Measurements from ENCODE around the gene PSKH1.

DNA sequence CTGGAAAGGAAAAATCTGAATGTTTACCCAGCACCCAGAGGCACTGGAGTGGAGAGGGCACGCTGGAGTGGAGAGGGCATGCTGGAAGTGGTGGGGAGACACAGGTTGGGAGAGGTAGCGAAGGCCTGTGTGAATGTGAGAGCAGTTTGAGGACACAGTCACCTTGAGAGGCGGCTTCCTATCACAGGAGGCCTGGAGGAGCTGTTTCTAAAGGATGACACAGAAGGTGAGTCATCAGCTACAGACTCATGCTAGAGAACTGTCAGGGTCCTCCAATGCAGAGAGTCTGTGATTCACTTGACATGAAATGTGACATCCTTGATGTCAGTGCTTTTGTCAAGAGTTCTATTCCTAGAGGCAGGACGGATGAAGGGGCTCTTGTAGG is 24.8 kb downstream of the PSKH1 start:
- TF ChIP-seq, protein P1, sequence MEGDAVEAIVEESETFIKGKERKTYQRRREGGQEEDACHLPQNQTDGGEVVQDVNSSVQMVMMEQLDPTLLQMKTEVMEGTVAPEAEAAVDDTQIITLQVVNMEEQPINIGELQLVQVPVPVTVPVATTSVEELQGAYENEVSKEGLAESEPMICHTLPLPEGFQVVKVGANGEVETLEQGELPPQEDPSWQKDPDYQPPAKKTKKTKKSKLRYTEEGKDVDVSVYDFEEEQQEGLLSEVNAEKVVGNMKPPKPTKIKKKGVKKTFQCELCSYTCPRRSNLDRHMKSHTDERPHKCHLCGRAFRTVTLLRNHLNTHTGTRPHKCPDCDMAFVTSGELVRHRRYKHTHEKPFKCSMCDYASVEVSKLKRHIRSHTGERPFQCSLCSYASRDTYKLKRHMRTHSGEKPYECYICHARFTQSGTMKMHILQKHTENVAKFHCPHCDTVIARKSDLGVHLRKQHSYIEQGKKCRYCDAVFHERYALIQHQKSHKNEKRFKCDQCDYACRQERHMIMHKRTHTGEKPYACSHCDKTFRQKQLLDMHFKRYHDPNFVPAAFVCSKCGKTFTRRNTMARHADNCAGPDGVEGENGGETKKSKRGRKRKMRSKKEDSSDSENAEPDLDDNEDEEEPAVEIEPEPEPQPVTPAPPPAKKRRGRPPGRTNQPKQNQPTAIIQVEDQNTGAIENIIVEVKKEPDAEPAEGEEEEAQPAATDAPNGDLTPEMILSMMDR (IDR thresholded peaks at IDR 0.05), result no peak
- TF ChIP-seq POLR2A (IDR thresholded peaks at IDR 0.05), result no peak

All from suprapubic skin (tissue), 3 donors.